ENCODE data around the gene TMEM88.
"Not testable (repeated sequence)": the region's sequence is repeated elsewhere in the genome, so short reads cannot be mapped to it uniquely, and the experiment has no call there.

The TMEM88 gene

GRCh38 chr17:7856011-7856810 is 1.3 kb downstream of the TMEM88 start:
- no peak for DNase-seq (ENCODE audit: low read depth in 2 of 2)

- DNase-seq (ENCODE audit: low read depth in 2 of 2) = peak; percentile 89 to 93
These were observed 2.2 kb downstream of the TMEM88 start, which contains the start of gene NAA38 for GRCh38 chr17:7856811-7857712. Gene NAA38 (minus strand): TSS chr17:7857559. CDS start chr17:7857463, 96 bp downstream.

- DNase-seq (ENCODE audit: low read depth in 2 of 2) = peak; percentile 71 to 80
These were observed 3.1 kb downstream of the TMEM88 start, which contains the start of gene CYB5D1 for GRCh38 chr17:7857713-7858521. Gene CYB5D1 (plus strand): TSS chr17:7858003. CDS start chr17:7858135, 132 bp downstream.

GRCh38 chr17:7858522-7858810 is 3.6 kb downstream of the TMEM88 start:
- no peak for DNase-seq (ENCODE audit: low read depth in 2 of 2)

GRCh38 chr17:7859028-7859427 is 4.2 kb downstream of the TMEM88 start:
- DNase-seq (ENCODE audit: low read depth in 2 of 2) = no peak

GRCh38 chr17:7862692-7863437 is 8.0 kb downstream of the TMEM88 start:
- DNase-seq (ENCODE audit: low read depth in 2 of 2) = no peak

GRCh38 chr17:7864384-7864783 is 9.5 kb downstream of the TMEM88 start:
- not testable (repeated sequence) for DNase-seq (ENCODE audit: low read depth in 2 of 2)

GRCh38 chr17:7864995-7865650 is 10.3 kb downstream of the TMEM88 start:
- no peak for DNase-seq (ENCODE audit: low read depth in 2 of 2)

- DNase-seq (ENCODE audit: low read depth in 2 of 2) = no peak
These were observed 13.0 kb downstream of the TMEM88 start for GRCh38 chr17:7867881-7868329.

- no peak for DNase-seq (ENCODE audit: low read depth in 2 of 2)
These were observed 18.2 kb downstream of the TMEM88 start for GRCh38 chr17:7873051-7873450.

GRCh38 chr17:7875804-7876370 is 21.0 kb downstream of the TMEM88 start:
- no peak for DNase-seq (ENCODE audit: low read depth in 2 of 2)

- no peak for DNase-seq (ENCODE audit: low read depth in 2 of 2)
These were observed 23.4 kb downstream of the TMEM88 start for GRCh38 chr17:7878234-7878633.

- no peak for DNase-seq (ENCODE audit: low read depth in 2 of 2)
These were observed 25.4 kb downstream of the TMEM88 start for GRCh38 chr17:7880076-7880868.

- DNase-seq (ENCODE audit: low read depth in 2 of 2) = no peak
These were observed 26.6 kb downstream of the TMEM88 start for GRCh38 chr17:7881276-7882054.

- DNase-seq (ENCODE audit: low read depth in 2 of 2) = no peak
These were observed 27.2 kb downstream of the TMEM88 start for GRCh38 chr17:7882068-7882467.

GRCh38 chr17:7882629-7883028 is 27.8 kb downstream of the TMEM88 start:
- DNase-seq (ENCODE audit: low read depth in 2 of 2) = no peak

- peak in 1 of 2 donors; percentile 27 for DNase-seq (ENCODE audit: low read depth in 2 of 2)
These were observed 29.0 kb downstream of the TMEM88 start for GRCh38 chr17:7883781-7884386.

All from stimulated activated CD8-positive, alpha-beta memory T cell treated with anti-CD3 and anti-CD28 coated beads, Interleukin-15, amount 100 ng/mL, for 4 hours (primary cell).